SK-N-SH treated with all-trans-retinoic acid at 6 μM for 48 hours (cell line): Measurements from ENCODE around the gene SMIM10.

Experiments
- ATAC-seq: fragments of 200-7000 bp; cut with Tn5 transposase; 3 replicates; pipeline ENCODE4 v1.9.1; 2020; ENCODE audit warnings: mild to moderate bottlenecking, moderate library complexity
- BACH2 ChIP-seq: fragments of 250-450 bp; sonication (Bioruptor Pico); IDR thresholded peaks from 2 replicates; pipeline ENCODE4 v1.9.0; 2021; ENCODE audit warnings: mild to moderate bottlenecking, borderline replicate concordance
- CSDC2 ChIP-seq: fragments of 250-450 bp; sonication (Bioruptor Pico); IDR thresholded peaks from 2 replicates; pipeline ENCODE4 v1.5.0; 2020; ENCODE audit warnings: mild to moderate bottlenecking, moderate library complexity
- ESRRG ChIP-seq: fragments of 250-450 bp; sonication (Bioruptor Pico); IDR thresholded peaks from 2 replicates; pipeline ENCODE4 v1.6.1; 2021; ENCODE audit warnings: mild to moderate bottlenecking
- ISL1 ChIP-seq: fragments of 250-450 bp; sonication (Bioruptor Pico); IDR thresholded peaks from 2 replicates; pipeline ENCODE4 v2.1.2; 2022; ENCODE audit warnings: mild to moderate bottlenecking, moderate library complexity
- OSR1 ChIP-seq: fragments of 250-450 bp; sonication (Bioruptor Pico); IDR thresholded peaks from 2 replicates; pipeline ENCODE4 v1.8.0; 2022; ENCODE audit warnings: moderate library complexity, mild to moderate bottlenecking, inconsistent platforms
- PATZ1 ChIP-seq: fragments of 250-450 bp; sonication (Bioruptor Pico); IDR thresholded peaks from 2 replicates; pipeline ENCODE4 v1.8.0; 2020; ENCODE audit warnings: mild to moderate bottlenecking, moderate library complexity, borderline replicate concordance
- PPARA ChIP-seq: fragments of 250-450 bp; sonication (Bioruptor Pico); IDR thresholded peaks from 2 replicates; pipeline ENCODE4 v1.5.0; 2020; ENCODE audit warnings: mild to moderate bottlenecking, borderline replicate concordance
- RARB ChIP-seq: fragments of 250-450 bp; sonication (Bioruptor Pico); IDR thresholded peaks from 2 replicates; pipeline ENCODE4 v1.8.0; 2021; ENCODE audit warnings: mild to moderate bottlenecking, moderate library complexity
- SNAI2 ChIP-seq: fragments of 250-450 bp; sonication (Bioruptor Pico); IDR thresholded peaks from 2 replicates; pipeline ENCODE4 v1.5.0; 2020; ENCODE audit warnings: mild to moderate bottlenecking, moderate library complexity
- TCF4 ChIP-seq: fragments of 250-450 bp; sonication (Bioruptor Pico); IDR thresholded peaks from 2 replicates; pipeline ENCODE4 v1.8.0; 2021; ENCODE audit warnings: mild to moderate bottlenecking, moderate library complexity, borderline replicate concordance
- TOX ChIP-seq: fragments of 250-450 bp; sonication (Bioruptor Pico); IDR thresholded peaks from 2 replicates; pipeline ENCODE4 v1.8.0; 2021; ENCODE audit warnings: mild to moderate bottlenecking, moderate library complexity, borderline replicate concordance
- TSHZ2 ChIP-seq: fragments of 250-450 bp; sonication (Bioruptor Pico); IDR thresholded peaks from 2 replicates; pipeline ENCODE4 v1.5.0; 2020; ENCODE audit warnings: mild to moderate bottlenecking, moderate library complexity
- ZC3H10 ChIP-seq: fragments of 250-450 bp; sonication (Bioruptor Pico); IDR thresholded peaks from 2 replicates; pipeline ENCODE4 v1.5.1; 2021; ENCODE audit warnings: mild to moderate bottlenecking, moderate library complexity
- ZFP3 ChIP-seq: fragments of 250-450 bp; sonication (Bioruptor Pico); IDR thresholded peaks from 2 replicates; pipeline ENCODE4 v1.5.0; 2020; ENCODE audit warnings: mild to moderate bottlenecking, moderate library complexity
- ZFP30 ChIP-seq: fragments of 450-650 bp; formaldehyde crosslinking; IDR thresholded peaks from 2 replicates; pipeline ENCODE4 v1.5.0; 2022; ENCODE audit warnings: mild to moderate bottlenecking, moderate library complexity
- ZNF565 ChIP-seq: fragments of 450-650 bp; formaldehyde crosslinking; conservative IDR thresholded peaks from 2 replicates; pipeline ENCODE4 v1.5.0; 2020; ENCODE audit warnings: low read depth, mild to moderate bottlenecking, moderate library complexity
- ZNF70 ChIP-seq: fragments of 450-650 bp; formaldehyde crosslinking; IDR thresholded peaks from 2 replicates; pipeline ENCODE4 v1.5.0; 2020; ENCODE audit warnings: mild to moderate bottlenecking, moderate library complexity
- TF ChIP-seq, protein P1 (sequence below): fragments of 250-450 bp; sonication (Bioruptor Pico); IDR thresholded peaks from 2 replicates; pipeline ENCODE4 v1.8.0; 2021; ENCODE audit warnings: low read depth, mild to moderate bottlenecking, moderate library complexity, borderline replicate concordance
- TF ChIP-seq, protein P2 (sequence below): fragments of 250-450 bp; sonication (Bioruptor Pico); IDR thresholded peaks from 2 replicates; pipeline ENCODE4 v1.5.1; 2021; ENCODE audit warnings: mild to moderate bottlenecking, moderate library complexity

SMIM10 gene

DNA sequence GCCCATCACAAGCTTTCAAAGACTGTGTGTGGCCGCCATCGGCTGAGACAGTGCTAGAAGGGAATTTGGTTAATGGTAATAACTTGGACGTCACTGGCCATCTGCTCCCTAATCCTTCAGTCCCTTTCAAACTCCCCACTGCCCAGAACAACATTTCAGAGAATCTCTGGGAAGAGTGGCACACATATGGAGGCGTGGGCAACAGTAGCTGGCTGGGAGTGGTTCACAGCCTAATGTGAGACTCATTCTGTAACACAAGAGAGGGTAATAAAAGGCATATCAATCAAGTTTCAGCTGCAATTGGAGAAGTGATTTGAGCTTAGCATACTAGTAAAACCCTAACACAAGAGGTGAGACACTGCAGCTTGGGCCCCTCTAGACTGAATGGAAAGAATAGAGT, 15.4 kb downstream of the SMIM10 start:
- no peak for ATAC-seq
- TF ChIP-seq ZC3H10 (CRISPR knock-in tag) (no peak), OSR1 (CRISPR knock-in tag) (no peak), ZFP3 (CRISPR knock-in tag) (no peak), ISL1 (CRISPR knock-in tag) (no peak), SNAI2 (CRISPR knock-in tag) (no peak), ZNF70 (CRISPR knock-in tag) (no peak), ZFP30 (CRISPR knock-in tag) (no peak), ZNF565 (CRISPR knock-in tag) (no peak), CSDC2 (CRISPR knock-in tag) (no peak), TOX (CRISPR knock-in tag) (no peak)
- TF ChIP-seq, protein P1, sequence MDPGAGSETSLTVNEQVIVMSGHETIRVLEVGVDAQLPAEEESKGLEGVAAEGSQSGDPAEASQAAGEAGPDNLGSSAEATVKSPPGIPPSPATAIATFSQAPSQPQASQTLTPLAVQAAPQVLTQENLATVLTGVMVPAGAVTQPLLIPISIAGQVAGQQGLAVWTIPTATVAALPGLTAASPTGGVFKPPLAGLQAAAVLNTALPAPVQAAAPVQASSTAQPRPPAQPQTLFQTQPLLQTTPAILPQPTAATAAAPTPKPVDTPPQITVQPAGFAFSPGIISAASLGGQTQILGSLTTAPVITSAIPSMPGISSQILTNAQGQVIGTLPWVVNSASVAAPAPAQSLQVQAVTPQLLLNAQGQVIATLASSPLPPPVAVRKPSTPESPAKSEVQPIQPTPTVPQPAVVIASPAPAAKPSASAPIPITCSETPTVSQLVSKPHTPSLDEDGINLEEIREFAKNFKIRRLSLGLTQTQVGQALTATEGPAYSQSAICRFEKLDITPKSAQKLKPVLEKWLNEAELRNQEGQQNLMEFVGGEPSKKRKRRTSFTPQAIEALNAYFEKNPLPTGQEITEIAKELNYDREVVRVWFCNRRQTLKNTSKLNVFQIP (CRISPR knock-in tag): no peak
- TF ChIP-seq, protein P2, sequence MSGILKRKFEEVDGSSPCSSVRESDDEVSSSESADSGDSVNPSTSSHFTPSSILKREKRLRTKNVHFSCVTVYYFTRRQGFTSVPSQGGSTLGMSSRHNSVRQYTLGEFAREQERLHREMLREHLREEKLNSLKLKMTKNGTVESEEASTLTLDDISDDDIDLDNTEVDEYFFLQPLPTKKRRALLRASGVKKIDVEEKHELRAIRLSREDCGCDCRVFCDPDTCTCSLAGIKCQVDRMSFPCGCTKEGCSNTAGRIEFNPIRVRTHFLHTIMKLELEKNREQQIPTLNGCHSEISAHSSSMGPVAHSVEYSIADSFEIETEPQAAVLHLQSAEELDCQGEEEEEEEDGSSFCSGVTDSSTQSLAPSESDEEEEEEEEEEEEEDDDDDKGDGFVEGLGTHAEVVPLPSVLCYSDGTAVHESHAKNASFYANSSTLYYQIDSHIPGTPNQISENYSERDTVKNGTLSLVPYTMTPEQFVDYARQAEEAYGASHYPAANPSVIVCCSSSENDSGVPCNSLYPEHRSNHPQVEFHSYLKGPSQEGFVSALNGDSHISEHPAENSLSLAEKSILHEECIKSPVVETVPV: no peak

DNA sequence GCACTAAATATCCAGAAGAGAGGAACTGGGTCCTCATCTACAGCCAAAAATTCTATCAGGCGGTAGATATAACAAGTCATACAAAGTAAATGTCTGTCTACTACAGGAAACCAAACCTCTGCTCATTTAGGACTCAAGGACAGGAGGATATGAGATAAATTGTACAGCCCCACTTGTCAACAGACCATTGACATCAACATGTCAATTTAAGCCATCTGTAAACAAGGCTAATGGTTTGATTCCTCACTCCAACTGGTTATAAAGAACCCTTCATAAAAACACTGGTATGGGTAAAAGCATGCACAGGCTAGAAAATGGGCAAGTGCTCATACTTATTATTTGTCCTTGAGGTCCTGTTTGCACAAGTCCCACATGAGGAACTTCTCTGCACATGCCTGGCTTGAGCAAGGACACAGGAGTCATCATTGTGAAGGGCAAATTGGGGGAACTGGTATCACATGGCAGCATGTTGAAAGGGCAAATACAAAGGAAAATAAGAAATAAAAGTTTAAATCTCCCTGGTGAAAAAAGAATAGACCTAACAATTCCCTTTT, 18.3 kb downstream of the SMIM10 start:
- no peak for TF ChIP-seq TSHZ2 (CRISPR knock-in tag)
- TF ChIP-seq BACH2: no peak
- TF ChIP-seq PPARA (CRISPR knock-in tag): no peak
- TF ChIP-seq RARB (CRISPR knock-in tag): no peak
- TF ChIP-seq, protein P2: no peak
- no peak for TF ChIP-seq PATZ1
- TF ChIP-seq ZFP3 (CRISPR knock-in tag): no peak
- no peak for TF ChIP-seq ZNF70 (CRISPR knock-in tag)
- TF ChIP-seq TCF4: no peak
- TF ChIP-seq TOX (CRISPR knock-in tag): no peak
- TF ChIP-seq ZC3H10 (CRISPR knock-in tag): no peak
- TF ChIP-seq SNAI2 (CRISPR knock-in tag): no peak
- no peak for TF ChIP-seq ZFP30 (CRISPR knock-in tag)
- TF ChIP-seq ISL1 (CRISPR knock-in tag): no peak
- ATAC-seq: no peak

DNA sequence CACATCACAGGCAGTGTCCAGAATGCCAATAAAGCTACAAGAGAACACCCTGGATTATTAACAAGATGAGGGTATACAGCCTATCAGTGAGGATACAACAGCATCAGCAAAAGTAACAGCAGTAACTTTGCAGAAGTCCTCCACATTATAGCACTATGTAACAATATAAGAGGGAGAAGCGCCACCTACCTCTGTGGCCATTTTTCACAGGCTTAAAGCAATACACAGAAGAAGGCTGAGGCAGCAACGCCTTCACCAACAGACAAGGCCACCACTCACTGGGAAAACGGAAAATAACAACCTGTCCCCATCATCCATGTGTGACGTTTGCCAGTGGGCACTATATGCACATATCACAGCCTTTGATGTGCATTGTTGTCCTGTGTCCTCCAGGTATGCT, 19.0 kb downstream of the SMIM10 start:
- peak; percentile 40; the same call in 1 of the 3 replicates for ATAC-seq
- no peak for TF ChIP-seq ESRRG
- TF ChIP-seq ZC3H10 (CRISPR knock-in tag): no peak
- no peak for TF ChIP-seq BACH2
- no peak for TF ChIP-seq CSDC2 (CRISPR knock-in tag)
- no peak for TF ChIP-seq ZNF70 (CRISPR knock-in tag)
- TF ChIP-seq TSHZ2 (CRISPR knock-in tag): no peak
- no peak for TF ChIP-seq PATZ1
- TF ChIP-seq ZFP30 (CRISPR knock-in tag): no peak
